Uterus (tissue), 4 donors: ENCODE measurements around the gene FHOD1. TPM values are rescaled to one million over a fixed set of nuclear protein-coding genes. Genes with fewer than 3 reads are reported as not detected.

ENCODE experiments used
- DNase-seq, 2 donors: peaks; one replicate each; pipeline ENCODE4 v3.0.0-alpha.2; 2019 to 2020
- H3K27ac ChIP-seq, 2 donors: fragments of 200-600 bp; sonication (generic); 1 replicate in 1 of 2; 2 replicates in 1 of 2; pipeline ENCODE4 v1.5.1; 2016 to 2018
- H3K27me3 ChIP-seq, 2 donors: fragments of 200-600 bp; sonication (generic); one replicate each; pipeline ENCODE4 v1.5.1; 2018 to 2019; ENCODE audit warnings: control low read depth in 1 of 2
- H3K36me3 ChIP-seq, 2 donors: fragments of 200-600 bp; sonication (generic); one replicate each; pipeline ENCODE4 v1.5.1; 2019; ENCODE audit warnings: control low read depth in 1 of 2
- H3K4me1 ChIP-seq, 2 donors: fragments of 200-600 bp; sonication (generic); one replicate each; pipeline ENCODE4 v1.5.1; 2018 to 2019; ENCODE audit warnings: control low read depth in 1 of 2
- H3K4me3 ChIP-seq, 2 donors: fragments of 200-600 bp; sonication (generic); 1 replicate in 1 of 2; 2 replicates in 1 of 2; pipeline ENCODE4 v1.5.1; 2018 to 2019; ENCODE audit warnings: mild to moderate bottlenecking in 1 of 2
- H3K9me3 ChIP-seq, 2 donors: fragments of 200-600 bp; sonication (generic); one replicate each; pipeline ENCODE4 v1.5.1; 2019; ENCODE audit warnings: control low read depth in 1 of 2
- POLR2A ChIP-seq, 2 donors: fragments of 450-650 bp; IDR thresholded peaks; one replicate each; pipeline ENCODE4 v1.6.1; 2016; ENCODE audit warnings: antibody characterized with exemption in 2 of 2, mild to moderate bottlenecking in 1 of 2, moderate library complexity in 1 of 2
- intact Hi-C: fragments of 100-400 bp; cut with DNase I; formaldehyde crosslinking; loops from one replicate; pipeline ENCODE4 v1.15.1; 2023; ENCODE audit warnings: low total_unique reads
- total RNA-seq, 4 donors: library from RNA; depleted of rRNA in 3 of 4; stranded (reverse); fragments of >200 nt in 3 of 4; gene quantifications; one replicate each; pipeline versions ENCODE4 v1.1.0 to v1.2.4, GENCODE V29; 2014 to 2023
- TF ChIP-seq, protein P1 (sequence below), 4 experiments: fragments of 200-600 bp in 2 of 4; fragments of 450-650 bp in 2 of 4; sonication (generic) in 2 of 4; IDR thresholded peaks; one replicate each; pipeline ENCODE4 v1.5.1; 2016 to 2019; ENCODE audit warnings: antibody characterized with exemption in 4 of 4, mild to moderate bottlenecking in 2 of 4, moderate library complexity in 1 of 4
- donor health status: DM: yes; HTN: yes; CAD: no.

FHOD1 gene
- total RNA-seq, 4 donors from 2014 or later = 2.3 to 37.6 (median 11.8) TPM

DNA sequence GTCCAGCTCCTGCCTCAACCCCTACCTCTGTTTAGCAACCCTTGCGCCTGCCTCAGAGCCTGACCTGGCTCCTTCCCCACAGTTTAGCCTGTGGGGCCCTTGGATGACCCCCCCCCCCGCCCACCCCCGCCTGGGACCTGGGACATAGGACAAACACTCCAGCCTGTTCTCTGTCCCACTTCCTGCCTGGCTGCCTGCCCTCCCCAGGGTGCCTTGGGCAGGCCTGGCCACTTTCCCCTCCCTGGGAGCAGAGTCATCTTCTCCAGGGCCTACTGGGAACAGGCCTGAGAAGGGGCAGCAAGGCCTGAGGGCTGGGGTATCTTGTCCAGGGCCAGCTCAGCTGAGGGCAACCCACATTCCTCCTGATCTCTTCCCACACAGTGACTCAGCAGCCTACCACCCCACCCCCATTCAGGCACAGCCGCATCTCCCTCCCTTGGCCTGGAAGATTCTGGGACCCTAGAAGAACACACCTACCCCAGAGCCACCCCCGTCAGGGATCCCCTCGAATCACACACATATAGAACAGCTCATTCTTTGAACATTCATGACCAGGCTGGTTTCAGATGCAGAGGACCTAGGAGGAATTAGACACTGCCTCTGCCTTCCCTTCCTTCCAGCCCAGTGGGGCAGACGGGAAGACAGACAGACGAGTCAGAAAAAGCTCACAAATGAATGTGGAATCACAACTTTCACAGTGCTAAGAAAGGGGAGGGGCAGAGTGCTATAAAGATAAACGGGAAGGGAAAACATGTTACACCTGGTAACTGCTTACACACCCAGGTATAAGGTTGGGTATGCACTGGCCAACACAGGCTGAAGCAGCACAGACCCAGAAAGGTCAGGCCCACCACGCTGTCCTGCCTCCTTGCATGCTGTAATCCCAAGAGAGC lies 6.0 kb downstream of the FHOD1 start:
- Histone ChIP-seq H3K9me3 (no peaks in the 10 kb centered on the region), H3K27ac (peak overlapping the region; percentile 45 to 74), H3K27me3 (no peaks in the 10 kb centered on the region), H3K36me3 (no peaks in the 10 kb centered on the region), H3K4me3 (no peak overlapping the region), H3K4me1 (peaks cover 0 to 6% of the 10 kb centered on the region in 2 donors)
- peak in 1 of 2 donors; percentile 45 for DNase-seq
- no peak for TF ChIP-seq POLR2A (IDR thresholded peaks at IDR 0.05)
- TF ChIP-seq, protein P1, sequence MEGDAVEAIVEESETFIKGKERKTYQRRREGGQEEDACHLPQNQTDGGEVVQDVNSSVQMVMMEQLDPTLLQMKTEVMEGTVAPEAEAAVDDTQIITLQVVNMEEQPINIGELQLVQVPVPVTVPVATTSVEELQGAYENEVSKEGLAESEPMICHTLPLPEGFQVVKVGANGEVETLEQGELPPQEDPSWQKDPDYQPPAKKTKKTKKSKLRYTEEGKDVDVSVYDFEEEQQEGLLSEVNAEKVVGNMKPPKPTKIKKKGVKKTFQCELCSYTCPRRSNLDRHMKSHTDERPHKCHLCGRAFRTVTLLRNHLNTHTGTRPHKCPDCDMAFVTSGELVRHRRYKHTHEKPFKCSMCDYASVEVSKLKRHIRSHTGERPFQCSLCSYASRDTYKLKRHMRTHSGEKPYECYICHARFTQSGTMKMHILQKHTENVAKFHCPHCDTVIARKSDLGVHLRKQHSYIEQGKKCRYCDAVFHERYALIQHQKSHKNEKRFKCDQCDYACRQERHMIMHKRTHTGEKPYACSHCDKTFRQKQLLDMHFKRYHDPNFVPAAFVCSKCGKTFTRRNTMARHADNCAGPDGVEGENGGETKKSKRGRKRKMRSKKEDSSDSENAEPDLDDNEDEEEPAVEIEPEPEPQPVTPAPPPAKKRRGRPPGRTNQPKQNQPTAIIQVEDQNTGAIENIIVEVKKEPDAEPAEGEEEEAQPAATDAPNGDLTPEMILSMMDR (IDR thresholded peaks at IDR 0.05) = no peak
- intact Hi-C loops = no loop called here

DNA sequence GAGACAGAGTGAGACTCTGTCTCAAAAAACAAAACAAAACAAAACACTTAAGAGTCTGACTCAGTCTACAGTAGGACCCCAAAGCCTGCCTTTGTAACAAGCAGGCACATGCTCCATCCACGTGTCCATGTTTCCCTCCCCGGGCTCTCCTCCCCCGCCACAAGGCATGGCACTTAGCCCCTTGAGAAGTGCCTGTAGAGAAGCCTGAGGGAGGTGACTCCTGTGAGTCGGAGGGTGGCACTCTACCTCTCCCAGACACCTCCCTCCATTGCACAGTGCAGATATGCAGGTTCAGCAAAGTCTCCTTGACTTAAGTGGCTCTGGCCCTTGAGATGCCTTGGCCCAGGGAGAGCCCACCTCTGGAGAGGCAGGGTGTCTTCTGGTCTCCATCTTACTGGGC lies 6.8 kb downstream of the FHOD1 start:
- Histone ChIP-seq H3K36me3 (no peaks in the 10 kb centered on the region), H3K9me3 (no peaks in the 10 kb centered on the region), H3K27me3 (no peaks in the 10 kb centered on the region), H3K4me1 (peaks cover 0 to 6% of the 10 kb centered on the region in 2 donors), H3K4me3 (no peak overlapping the region), H3K27ac (peak overlapping the region; percentile 45 to 74)
- intact Hi-C loops = no loop called here
- no peak for DNase-seq
- TF ChIP-seq POLR2A (IDR thresholded peaks at IDR 0.05) = no peak
- TF ChIP-seq, protein P1 (IDR thresholded peaks at IDR 0.05) = no peak

DNA sequence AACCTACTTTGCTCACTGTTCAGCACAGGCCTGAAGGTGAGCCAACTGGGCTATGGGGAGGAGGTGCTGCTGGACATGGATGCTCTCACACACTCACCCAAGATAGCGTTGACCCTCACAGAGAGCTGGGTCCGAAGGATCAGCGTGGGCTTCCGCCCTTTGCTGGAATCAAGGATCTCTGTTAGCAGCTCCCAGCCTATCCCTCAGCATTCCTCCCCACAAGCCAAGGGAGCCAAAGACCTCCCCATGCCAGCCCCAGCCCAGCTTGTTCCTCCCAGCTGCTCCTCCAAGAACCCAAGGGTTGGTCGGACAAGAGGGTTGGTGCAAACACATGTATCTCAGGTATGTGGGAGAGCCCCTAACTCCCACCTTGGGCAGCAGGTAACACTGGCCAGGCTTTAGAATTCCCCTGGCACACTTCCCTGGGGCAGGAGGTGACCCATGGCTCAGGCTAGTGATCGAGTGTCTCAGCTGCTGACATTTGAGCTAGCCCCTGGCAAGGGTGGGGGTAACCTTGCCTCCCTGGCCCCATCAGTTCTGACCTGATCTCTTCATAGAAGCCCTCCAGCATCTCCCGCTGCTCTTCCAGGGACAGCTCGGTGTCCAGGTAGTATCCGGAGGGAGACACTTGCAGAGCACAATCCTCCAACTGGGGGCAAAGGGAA lies 8.3 kb downstream of the FHOD1 start:
- no peak overlapping the region for H3K4me3 ChIP-seq
- TF ChIP-seq, protein P1 (IDR thresholded peaks at IDR 0.05) = no peak
- no peak for TF ChIP-seq POLR2A (IDR thresholded peaks at IDR 0.05)
- H3K9me3 ChIP-seq = no peaks in the 10 kb centered on the region
- H3K36me3 ChIP-seq = no peaks in the 10 kb centered on the region
- no peaks in the 10 kb centered on the region for H3K27me3 ChIP-seq
- peaks cover 0 to 6% of the 10 kb centered on the region in 2 donors for H3K4me1 ChIP-seq
- DNase-seq = no peak
- H3K27ac ChIP-seq = no peak overlapping the region
- intact Hi-C loops = no loop called here

DNA sequence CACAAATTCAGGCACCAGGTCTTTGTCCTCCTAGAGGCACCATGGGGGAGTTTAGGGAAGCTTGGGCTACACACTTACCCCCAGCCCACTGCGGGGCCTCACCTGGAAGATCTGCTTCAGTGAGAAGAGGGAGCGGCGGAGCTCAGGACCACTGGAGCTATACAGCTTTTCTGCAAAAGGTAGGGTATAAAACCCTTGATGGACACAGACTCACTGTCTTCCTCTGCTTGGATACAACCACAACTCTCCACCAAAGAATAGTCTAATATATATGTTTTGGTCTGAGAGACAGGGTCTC lies 9.1 kb downstream of the FHOD1 start:
- Histone ChIP-seq H3K4me1 (peaks cover 0 to 6% of the 10 kb centered on the region in 2 donors), H3K4me3 (no peak overlapping the region), H3K9me3 (no peaks in the 10 kb centered on the region), H3K27me3 (no peaks in the 10 kb centered on the region), H3K27ac (no peak overlapping the region), H3K36me3 (no peaks in the 10 kb centered on the region)
- TF ChIP-seq, protein P1 (IDR thresholded peaks at IDR 0.05) = no peak
- TF ChIP-seq POLR2A (IDR thresholded peaks at IDR 0.05) = no peak
- intact Hi-C loops = no loop called here
- DNase-seq = no peak
